IMR-90 (cell line): ENCODE measurements around the gene GALNT3. TPM values are rescaled to one million over a fixed set of nuclear protein-coding genes. Genes with fewer than 3 reads are reported as not detected.

Source experiments
- ATAC-seq: fragments of 200-7000 bp; cut with Tn5 transposase; 2 replicates; pipeline ENCODE4 v1.9.1; 2020; ENCODE audit warnings: low read depth, mild to moderate bottlenecking, moderate library complexity
- BruUV-seq: library from RNA; stranded (reverse); fragments of 400-500 nt; replicated peaks from 2 replicates; lab custom pipeline; 2021; lab: Mats Ljungman, UMichigan
- CTCF ChIA-PET: fragments of 300-600 bp; formaldehyde crosslinking; extraction: SDS; loops from one replicate; lab custom pipeline; 2021; ENCODE audit warnings: antibody characterized with exemption; lab: Yijun Ruan, JAX
- POLR2A ChIA-PET: fragments of 300-600 bp; sonication (Branson Sonifier 250); formaldehyde crosslinking; loops from one replicate; lab custom pipeline; 2022; ENCODE audit warnings: antibody characterized with exemption; ENCODE audit not compliant: unreplicated experiment; lab: Charles Lee
- DNase-seq: peaks from one replicate; pipeline ENCODE4 v3.0.0; 2013
- H2AFZ ChIP-seq: replicated peaks from 2 replicates; pipeline ENCODE3; 2013; ENCODE audit warnings: low read length, mild to moderate bottlenecking; ENCODE audit not compliant: poor library complexity
- H2AK5ac ChIP-seq: 2 replicates; pipeline ENCODE4 v1.6.1; 2013; ENCODE audit warnings: low read depth, low read length, inconsistent platforms
- H2AK9ac ChIP-seq: replicated peaks from 2 replicates; pipeline ENCODE3; 2013; ENCODE audit warnings: mild to moderate bottlenecking, low read depth, low read length, moderate library complexity; ENCODE audit not compliant: poor library complexity
- H2BK120ac ChIP-seq: 2 replicates; pipeline ENCODE4 v1.6.1; 2013; ENCODE audit warnings: low read depth, low read length, inconsistent platforms
- H2BK15ac ChIP-seq: 3 replicates; pipeline ENCODE4 v1.6.1; 2013; ENCODE audit warnings: low read depth, low read length, inconsistent platforms
- H2BK20ac ChIP-seq: 2 replicates; pipeline ENCODE4 v1.6.1; 2013; ENCODE audit warnings: low read depth, mild to moderate bottlenecking, inconsistent platforms, low read length, moderate library complexity
- H2BK5ac ChIP-seq: 2 replicates; pipeline ENCODE4 v1.6.1; 2013; ENCODE audit warnings: mild to moderate bottlenecking, low read depth, low read length, inconsistent platforms; ENCODE audit not compliant: poor library complexity, severe bottlenecking
- H3K14ac ChIP-seq: replicated peaks from 2 replicates; pipeline ENCODE4 v1.6.1; 2013; ENCODE audit warnings: low read depth, low read length, inconsistent platforms
- H3K18ac ChIP-seq: 2 replicates; pipeline ENCODE4 v1.6.1; 2013; ENCODE audit warnings: low read depth, low read length, control low read depth
- H3K23ac ChIP-seq: 2 replicates; pipeline ENCODE4 v1.6.1; 2013; ENCODE audit warnings: low read depth, low read length, inconsistent platforms
- H3K27ac ChIP-seq: 2 replicates; pipeline ENCODE4 v1.5.1; 2013; ENCODE audit warnings: mild to moderate bottlenecking, control low read depth, low read length; ENCODE audit not compliant: insufficient read depth
- H3K27me3 ChIP-seq: 2 replicates; pipeline ENCODE4 v1.6.1; 2013; ENCODE audit warnings: low read length; ENCODE audit not compliant: control insufficient read depth, insufficient read depth
- H3K36me3 ChIP-seq: 2 replicates; pipeline ENCODE4 v1.6.1; 2013; ENCODE audit warnings: low read length, mixed read lengths; ENCODE audit not compliant: control insufficient read depth, insufficient read depth
- H3K4ac ChIP-seq: 2 replicates; pipeline ENCODE4 v1.6.1; 2013; ENCODE audit warnings: low read depth, low read length, inconsistent platforms
- H3K4me1 ChIP-seq: 2 replicates; pipeline ENCODE4 v1.6.1; 2013; ENCODE audit warnings: low read length, mixed read lengths; ENCODE audit not compliant: control insufficient read depth, insufficient read depth
- H3K4me2 ChIP-seq: 2 replicates; pipeline ENCODE4 v1.6.1; 2013; ENCODE audit warnings: low read depth, mild to moderate bottlenecking, control low read depth, low read length, moderate library complexity
- H3K4me3 ChIP-seq: 2 replicates; pipeline ENCODE4 v1.5.1; 2013; ENCODE audit warnings: low read depth, mild to moderate bottlenecking, control low read depth, low read length, moderate library complexity; ENCODE audit not compliant: insufficient read depth
- H3K56ac ChIP-seq: 2 replicates; pipeline ENCODE4 v1.6.1; 2013; ENCODE audit warnings: low read length, inconsistent platforms; ENCODE audit not compliant: insufficient read depth; ENCODE audit errors: extremely low read depth
- H3K79me1 ChIP-seq, 2 experiments: 2 replicates each; pipeline ENCODE4 v1.6.1; 2013; ENCODE audit warnings: low read length in 2 of 2, inconsistent platforms in 1 of 2, low read depth in 1 of 2
- H3K9ac ChIP-seq: 2 replicates; pipeline ENCODE4 v1.6.1; 2013; ENCODE audit warnings: low read depth, low read length, control low read depth
- H3K9me1 ChIP-seq: 2 replicates; pipeline ENCODE4 v1.6.1; 2013; ENCODE audit warnings: low read length, inconsistent platforms; ENCODE audit not compliant: insufficient read depth
- H3K9me3 ChIP-seq: 2 replicates; pipeline ENCODE4 v1.6.1; 2013; ENCODE audit warnings: low read length; ENCODE audit not compliant: control insufficient read depth, insufficient read depth
- H4K20me1 ChIP-seq: 2 replicates; pipeline ENCODE4 v1.6.1; 2013; ENCODE audit warnings: low read length, inconsistent platforms; ENCODE audit not compliant: insufficient read depth
- H4K5ac ChIP-seq: 2 replicates; pipeline ENCODE4 v1.6.1; 2013; ENCODE audit warnings: mild to moderate bottlenecking, low read depth, low read length, control low read depth
- H4K8ac ChIP-seq, 2 experiments: 2 replicates each; pipeline ENCODE4 v1.6.1; 2013; ENCODE audit warnings: low read depth in 2 of 2, low read length in 2 of 2, control low read depth in 1 of 2, inconsistent platforms in 1 of 2
- H4K91ac ChIP-seq: 2 replicates; pipeline ENCODE4 v1.6.1; 2013; ENCODE audit warnings: low read depth, low read length, inconsistent platforms; ENCODE audit not compliant: insufficient read depth
- BHLHE40 ChIP-seq: fragments of 150-350 bp; IDR thresholded peaks from 2 replicates; pipeline ENCODE4 v1.6.1; 2016; ENCODE audit warnings: mild to moderate bottlenecking, low read depth, low read length
- CHD1 ChIP-seq: IDR thresholded peaks from 2 replicates; pipeline ENCODE4 v1.6.1; 2012; ENCODE audit warnings: low read depth, low read length, improper control_type of control experiment
- ELK1 ChIP-seq: fragments of 150-350 bp; IDR thresholded peaks from 2 replicates; pipeline ENCODE4 v1.6.1; 2016; ENCODE audit warnings: low read depth, mild to moderate bottlenecking, low read length, moderate library complexity, borderline replicate concordance
- MXI1 ChIP-seq: IDR thresholded peaks from 2 replicates; pipeline ENCODE4 v1.6.1; 2012; ENCODE audit warnings: low read depth, mild to moderate bottlenecking, low read length, moderate library complexity, borderline replicate concordance
- NFE2L2 ChIP-seq: fragments of 150-350 bp; IDR thresholded peaks from 2 replicates; pipeline ENCODE4 v1.6.1; 2016; ENCODE audit warnings: low read depth, mild to moderate bottlenecking, low read length
- RCOR1 ChIP-seq: IDR thresholded peaks from 2 replicates; pipeline ENCODE4 v1.6.1; 2012; ENCODE audit warnings: mild to moderate bottlenecking, low read length, improper control_type of control experiment; ENCODE audit not compliant: insufficient replicate concordance
- WGBS, 2 experiments: methylation state at CpG; one replicate each; pipeline versions ENCODE4 v1.1.5 to v1.1.7; 2013; ENCODE audit warnings: missing lambda C conversion rate in 2 of 2; ENCODE audit not compliant: insufficient read length in 1 of 2; ENCODE audit errors: extremely low coverage in 2 of 2; 5-methylcytosine and 5-hydroxymethylcytosine counted together
- dilution Hi-C: fragments of 300-500 bp; cut with HindIII; formaldehyde crosslinking; loops from one replicate; pipeline ENCODE4 v1.14.3; 2018; ENCODE audit warnings: low sequenced_read_pairs; ENCODE audit not compliant: unreplicated experiment
- in situ Hi-C: fragments of 300-500 bp; cut with MboI; formaldehyde crosslinking; loops from 3 replicates; pipeline ENCODE4 v1.14.3; 2019; ENCODE audit warnings: low sequenced_read_pairs, inconsistent platforms, mixed read lengths
- intact Hi-C: fragments of 100-400 bp; cut with micrococcal nuclease; formaldehyde crosslinking; loops from 2 replicates; pipeline ENCODE4 v1.10.0; 2022
- polyA plus RNA-seq, 3 experiments: library from polyadenylated mRNA; depleted of rRNA; stranded (reverse); fragments of >200 nt; gene quantifications; 2 replicates each; pipeline ENCODE4 v1.2.3, GENCODE V29; 2012; ENCODE audit warnings: low replicate concordance in 1 of 3
- total RNA-seq: library from RNA; depleted of rRNA; stranded (reverse); fragments of >200 nt; gene quantifications from 2 replicates; pipeline ENCODE4 v1.2.3, GENCODE V29; 2012

The GALNT3 gene
- total and polyA plus RNA-seq, 2 of the 4 experiments (the other 2 are of a cell fraction): 1.1 to 2.0 TPM

- POLR2A ChIA-PET: no interaction called here
- dilution Hi-C loops: no loop called here
- Histone ChIP-seq H4K91ac (no peak overlapping the region), H4K5ac (no peak overlapping the region), H2BK5ac (no peak overlapping the region), H3K14ac (no peak overlapping the region), H3K79me1 (no peaks in the 10 kb centered on the region), H2BK20ac (no peak overlapping the region), H3K23ac (no peak overlapping the region), H3K18ac (no peak overlapping the region), H3K9me3 (no peaks in the 10 kb centered on the region), H3K4me3 (no peak overlapping the region), H3K36me3 (no peaks in the 10 kb centered on the region), H3K9ac (no peak overlapping the region), H2AK5ac (no peak overlapping the region), H3K27me3 (peaks cover 6% of the 10 kb centered on the region; the same call in 1 of the 2 replicates), H2BK120ac (no peak overlapping the region), H3K4me2 (peak overlapping the region; percentile 38), H2AK9ac (no peak overlapping the region), H4K20me1 (no peaks in the 10 kb centered on the region), H3K4ac (no peak overlapping the region), H4K8ac (no peak overlapping the region), H2BK15ac (no peak overlapping the region), H3K56ac (no peak overlapping the region), H3K4me1 (peaks cover 2% of the 10 kb centered on the region; the same call in 1 of the 2 replicates), H3K27ac (no peak overlapping the region), H2AFZ (peak overlapping the region; percentile 69), H3K9me1 (no peaks in the 10 kb centered on the region)
- no CpG with 5 or more reads among the region's 2 CpGs for WGBS, 2 experiments
- TF ChIP-seq MXI1: no peak
- no peak for TF ChIP-seq CHD1
- TF ChIP-seq RCOR1: no peak
- no peak for TF ChIP-seq ELK1
- no peak for TF ChIP-seq NFE2L2
- no peak for TF ChIP-seq BHLHE40
- CTCF ChIA-PET: interaction anchor here (1.2 kb wide), 1 partner anchor 20 kb away, joined by 3 read pairs; no protein-coding TSS in a partner anchor
- DNase-seq (peak; percentile 16), ATAC-seq (no peak)
- in situ Hi-C loops: no loop called here
- intact Hi-C loops: no loop called here
- BruUV-seq: no TSS peak
These were observed 964 bp upstream of the GALNT3 start for GRCh38 chr2:165795011-165795410.
